Sigmoid colon (tissue), 7 donors: ENCODE measurements around the gene SCART1. TPM values are rescaled to one million over a fixed set of nuclear protein-coding genes. Genes with fewer than 3 reads are reported as not detected.

Source experiments
- DNase-seq: peaks from one replicate; pipeline ENCODE4 v3.0.0-alpha.2; 2019
- H3K27ac ChIP-seq, 4 donors: fragments of 200-600 bp; sonication (generic); one replicate each; pipeline ENCODE4 v1.5.1; 2016 to 2019; ENCODE audit warnings: mild to moderate bottlenecking in 1 of 4
- H3K27me3 ChIP-seq, 3 donors: fragments of 200-600 bp; sonication (generic); one replicate each; pipeline ENCODE4 v1.5.1; 2019; ENCODE audit warnings: mild to moderate bottlenecking in 1 of 3
- H3K36me3 ChIP-seq, 4 donors: fragments of 200-600 bp; sonication (generic); one replicate each; pipeline ENCODE4 v1.5.1; 2016 to 2019
- H3K4me1 ChIP-seq, 4 donors: fragments of 200-600 bp; sonication (generic); one replicate each; pipeline ENCODE4 v1.5.1; 2017 to 2019
- H3K4me3 ChIP-seq, 4 donors: fragments of 200-600 bp; sonication (generic); one replicate each; pipeline ENCODE4 v1.5.1; 2017 to 2019; ENCODE audit warnings: mild to moderate bottlenecking in 2 of 4, moderate library complexity in 1 of 4
- H3K9me3 ChIP-seq, 4 donors: fragments of 200-600 bp in 3 of 4; sonication (generic) in 3 of 4; one replicate each; pipeline versions ENCODE4 v1.5.1 to v1.6.1; 2013 to 2019
- CTCF ChIP-seq, 4 experiments: fragments of 450-650 bp in 3 of 4; fragments of 200-600 bp in 1 of 4; IDR thresholded peaks; one replicate each; pipeline ENCODE4 v1.5.1; 2016 to 2019; ENCODE audit warnings: antibody characterized with exemption in 4 of 4, mild to moderate bottlenecking in 3 of 4, moderate library complexity in 2 of 4
- EP300 ChIP-seq, 4 donors: sonication (generic); formaldehyde crosslinking; IDR thresholded peaks; one replicate each; pipeline ENCODE4 v1.6.1; 2017; ENCODE audit warnings: antibody characterized with exemption in 4 of 4
- POLR2A ChIP-seq, 2 donors: fragments of 450-650 bp; IDR thresholded peaks; one replicate each; pipeline ENCODE4 v1.6.1; 2016; ENCODE audit warnings: antibody characterized with exemption in 2 of 2, mild to moderate bottlenecking in 2 of 2, moderate library complexity in 2 of 2
- POLR2AphosphoS5 ChIP-seq, 4 donors: sonication (generic); formaldehyde crosslinking; IDR thresholded peaks; one replicate each; pipeline ENCODE4 v1.6.1; 2017; ENCODE audit warnings: antibody characterized with exemption in 4 of 4
- WGBS, 2 donors: extraction: QIAGEN DNeasy Blood & Tissue Kit; methylation state at CpG; one replicate each; pipeline ENCODE4 v1.1.7; 2013; 5-methylcytosine and 5-hydroxymethylcytosine counted together
- intact Hi-C: fragments of 100-400 bp; cut with DNase I; formaldehyde crosslinking; loops from one replicate; pipeline ENCODE4 v1.15.1; 2023
- polyA plus RNA-seq, 3 donors: library from polyadenylated mRNA; stranded (reverse); fragments of 200-250 nt; gene quantifications; one replicate each; pipeline ENCODE4 v1.2.3, GENCODE V29; 2013
- total RNA-seq, 4 donors: library from RNA; depleted of rRNA; stranded (reverse); fragments of >200 nt; gene quantifications; one replicate each; pipeline ENCODE4 v1.1.0, GENCODE V29; 2016
- donor health status: healthy with polysubstance abuse.
- donor health status: Bipolar disorder and iron deficiency.
- donor health status: healthy.

The SCART1 gene
- total and polyA plus RNA-seq, 7 donors = 0.99 to 4.7 (median 2.9) TPM; not detected in 2

- H3K4me1 ChIP-seq = no peaks in the 10 kb centered on the region
- 73 to 81% methylated on average over 12 of the region's 12 CpGs for WGBS, 2 donors
- H3K27me3 ChIP-seq = no peaks in the 10 kb centered on the region
- H3K9me3 ChIP-seq = peaks cover 0 to 11% (median 0%) of the 10 kb centered on the region in 4 donors
- intact Hi-C loops = no loop called here
- TF ChIP-seq POLR2AphosphoS5 (IDR thresholded peaks at IDR 0.05) = no peak
- TF ChIP-seq EP300 (IDR thresholded peaks at IDR 0.05) = no peak
- TF ChIP-seq POLR2A (IDR thresholded peaks at IDR 0.05) = no peak
- TF ChIP-seq CTCF (IDR thresholded peaks at IDR 0.05) = no peak
- DNase-seq = no peak
- H3K36me3 ChIP-seq = no peaks in the 10 kb centered on the region
- no peak overlapping the region for H3K4me3 ChIP-seq
- H3K27ac ChIP-seq = no peak overlapping the region
These were observed 12.0 kb upstream of the SCART1 start for GRCh38 chr10:133441780-133442179.

- TF ChIP-seq POLR2AphosphoS5 (IDR thresholded peaks at IDR 0.05) (no peak), POLR2A (IDR thresholded peaks at IDR 0.05) (no peak), EP300 (IDR thresholded peaks at IDR 0.05) (no peak), CTCF (IDR thresholded peaks at IDR 0.05) (no peak)
- 74 to 79% methylated on average over 23 of the region's 23 CpGs for WGBS, 2 donors
- Histone ChIP-seq H3K9me3 (peaks cover 0 to 17% (median 2%) of the 10 kb centered on the region in 4 donors), H3K4me1 (no peaks in the 10 kb centered on the region), H3K27ac (no peak overlapping the region), H3K27me3 (no peaks in the 10 kb centered on the region), H3K4me3 (no peak overlapping the region), H3K36me3 (no peaks in the 10 kb centered on the region)
- peak; percentile 61 for DNase-seq
- intact Hi-C loops = no loop called here
These were observed 11.4 kb upstream of the SCART1 start for GRCh38 chr10:133442191-133442966.

GRCh38 chr10:133442967-133443924 lies 10.5 kb upstream of the SCART1 start:
- WGBS, 2 donors = 91% methylated on average over 16 of the region's 16 CpGs
- Histone ChIP-seq H3K27me3 (no peaks in the 10 kb centered on the region), H3K27ac (no peak overlapping the region), H3K4me3 (no peak overlapping the region), H3K9me3 (peaks cover 0 to 20% (median 9%) of the 10 kb centered on the region in 4 donors), H3K36me3 (no peaks in the 10 kb centered on the region), H3K4me1 (no peaks in the 10 kb centered on the region)
- intact Hi-C loops = no loop called here
- peak; percentile 56 for DNase-seq
- TF ChIP-seq POLR2A (IDR thresholded peaks at IDR 0.05) (no peak), EP300 (IDR thresholded peaks at IDR 0.05) (no peak), POLR2AphosphoS5 (IDR thresholded peaks at IDR 0.05) (no peak), CTCF (IDR thresholded peaks at IDR 0.05) (no peak)

GRCh38 chr10:133444342-133445267 lies 9.1 kb upstream of the SCART1 start:
- no peak overlapping the region for H3K4me3 ChIP-seq
- intact Hi-C loops = no loop called here
- no peaks in the 10 kb centered on the region for H3K4me1 ChIP-seq
- 88 to 91% methylated on average over 12 of the region's 12 CpGs for WGBS, 2 donors
- peaks cover 0 to 20% (median 10%) of the 10 kb centered on the region in 4 donors for H3K9me3 ChIP-seq
- H3K27me3 ChIP-seq = no peaks in the 10 kb centered on the region
- no peaks in the 10 kb centered on the region for H3K36me3 ChIP-seq
- DNase-seq = peak; percentile 51
- TF ChIP-seq POLR2A (IDR thresholded peaks at IDR 0.05) (no peak), POLR2AphosphoS5 (IDR thresholded peaks at IDR 0.05) (no peak), CTCF (IDR thresholded peaks at IDR 0.05) (no peak), EP300 (IDR thresholded peaks at IDR 0.05) (no peak)
- H3K27ac ChIP-seq = no peak overlapping the region
